HepG2 (cell line): Measurements from ENCODE around the gene CHMP1B. TPM values are rescaled to one million over a fixed set of nuclear protein-coding genes. Genes with fewer than 3 reads are reported as not detected.

Source experiments
- ATAD3A ChIP-seq: sonication (generic); formaldehyde crosslinking; IDR thresholded peaks from 2 replicates; pipeline ENCODE4 v1.4.0; 2020; ENCODE audit warnings: missing genetic modification reagents
- ATF7 ChIP-seq, 2 experiments: fragments of 450-650 bp in 1 of 2; sonication (generic) in 1 of 2; formaldehyde crosslinking in 1 of 2; IDR thresholded peaks; 2 replicates each; pipeline versions ENCODE4 v1.4.0 to v1.6.1; 2016 to 2020; ENCODE audit warnings: antibody characterized with exemption in 1 of 2, mild to moderate bottlenecking in 1 of 2, missing genetic modification reagents in 1 of 2
- ATF7-NPFF ChIP-seq: sonication (generic); formaldehyde crosslinking; IDR thresholded peaks from 2 replicates; pipeline ENCODE4 v1.8.1; 2023; ENCODE audit warnings: mild to moderate bottlenecking, low read depth, missing genetic modification reagents, moderate library complexity
- CAMTA2 ChIP-seq: sonication (generic); formaldehyde crosslinking; IDR thresholded peaks from 2 replicates; pipeline ENCODE4 v1.4.0; 2020; ENCODE audit warnings: mild to moderate bottlenecking, missing genetic modification reagents, borderline replicate concordance
- CREM ChIP-seq, 2 experiments: sonication (generic) in 1 of 2; formaldehyde crosslinking in 1 of 2; IDR thresholded peaks; 2 replicates each; pipeline versions ENCODE4 v1.4.0 to v1.6.1; 2016 to 2020; ENCODE audit warnings: antibody characterized with exemption in 1 of 2, mild to moderate bottlenecking in 1 of 2, missing genetic modification reagents in 1 of 2
- ERF ChIP-seq: IDR thresholded peaks from 2 replicates; pipeline ENCODE4 v1.6.1; 2018; ENCODE audit warnings: missing biosample characterization, missing genetic modification reagents
- FOXA1 ChIP-seq, 2 experiments: fragments of 450-650 bp in 1 of 2; sonication (generic) in 1 of 2; formaldehyde crosslinking in 1 of 2; IDR thresholded peaks; 2 replicates each; pipeline versions ENCODE4 v1.4.0 to v1.6.1; 2016 to 2020; ENCODE audit warnings: missing genetic modification reagents in 1 of 2
- FOXP1 ChIP-seq, 2 experiments: fragments of 450-650 bp in 1 of 2; IDR thresholded peaks; 2 replicates each; pipeline ENCODE4 v1.6.1; 2017 to 2018; ENCODE audit warnings: antibody characterized with exemption in 1 of 2
- GTF3A ChIP-seq: sonication (generic); formaldehyde crosslinking; conservative IDR thresholded peaks from 2 replicates; pipeline ENCODE4 v1.4.0; 2020; ENCODE audit warnings: mild to moderate bottlenecking, missing genetic modification reagents
- HHEX ChIP-seq: IDR thresholded peaks from 2 replicates; pipeline ENCODE4 v1.6.1; 2016; ENCODE audit warnings: control low read depth
- HNRNPH1 ChIP-seq: fragments of 200-400 bp; formaldehyde crosslinking; optimal IDR thresholded peaks from 2 replicates; pipeline ENCODE3; 2017; ENCODE audit warnings: mild to moderate bottlenecking, low read depth, low read length
- HNRNPK ChIP-seq: fragments of 200-400 bp; formaldehyde crosslinking; IDR thresholded peaks from 2 replicates; pipeline ENCODE4 v1.6.1; 2018; ENCODE audit warnings: low read length, low read depth, moderate library complexity, mild to moderate bottlenecking; ENCODE audit not compliant: poor library complexity, severe bottlenecking
- JUN ChIP-seq: sonication (generic); formaldehyde crosslinking; IDR thresholded peaks from 2 replicates; pipeline ENCODE4 v1.4.0; 2020; ENCODE audit warnings: mild to moderate bottlenecking, missing genetic modification reagents
- KDM4B ChIP-seq: sonication (generic); formaldehyde crosslinking; IDR thresholded peaks from 2 replicates; pipeline ENCODE4 v1.4.0; 2020; ENCODE audit warnings: missing genetic modification reagents
- MAF1 ChIP-seq: sonication (generic); formaldehyde crosslinking; IDR thresholded peaks from 2 replicates; pipeline ENCODE4 v1.5.0; 2020; ENCODE audit warnings: missing genetic modification reagents, borderline replicate concordance
- MED8 ChIP-seq: sonication (generic); formaldehyde crosslinking; IDR thresholded peaks from 2 replicates; pipeline ENCODE4 v1.8.1; 2023; ENCODE audit warnings: mild to moderate bottlenecking, missing genetic modification reagents; ENCODE audit not compliant: insufficient replicate concordance
- MLLT10 ChIP-seq: sonication (generic); formaldehyde crosslinking; IDR thresholded peaks from 2 replicates; pipeline ENCODE4 v1.4.0; 2020; ENCODE audit warnings: missing genetic modification reagents
- NFYB ChIP-seq: sonication (generic); formaldehyde crosslinking; IDR thresholded peaks from 2 replicates; pipeline ENCODE4 v1.4.0; 2020; ENCODE audit warnings: missing genetic modification reagents
- NKX3-1 ChIP-seq: sonication (generic); formaldehyde crosslinking; IDR thresholded peaks from 2 replicates; pipeline ENCODE4 v1.5.0; 2020; ENCODE audit warnings: missing genetic modification reagents
- PRPF4 ChIP-seq: fragments of 200-400 bp; formaldehyde crosslinking; IDR thresholded peaks from 2 replicates; pipeline ENCODE4 v1.6.1; 2016; ENCODE audit warnings: low read length, low read depth; ENCODE audit not compliant: poor library complexity, severe bottlenecking
- SNRNP70 ChIP-seq: fragments of 200-400 bp; formaldehyde crosslinking; IDR thresholded peaks from 2 replicates; pipeline ENCODE4 v1.6.1; 2017; ENCODE audit warnings: mild to moderate bottlenecking, low read depth, low read length, moderate library complexity
- TAF1 ChIP-seq: sonication (generic); formaldehyde crosslinking; IDR thresholded peaks from 2 replicates; pipeline ENCODE4 v1.4.0; 2020; ENCODE audit warnings: missing genetic modification reagents
- THAP11 ChIP-seq: IDR thresholded peaks from 2 replicates; pipeline ENCODE4 v1.6.1; 2016; ENCODE audit warnings: missing biosample characterization, missing genetic modification reagents
- UBTF ChIP-seq: sonication (generic); formaldehyde crosslinking; IDR thresholded peaks from 2 replicates; pipeline ENCODE4 v1.4.0; 2020; ENCODE audit warnings: mild to moderate bottlenecking, missing genetic modification reagents
- ZBTB21 ChIP-seq: sonication (generic); formaldehyde crosslinking; IDR thresholded peaks from 2 replicates; pipeline ENCODE4 v1.4.0; 2020; ENCODE audit warnings: missing genetic modification reagents
- ZNF124 ChIP-seq: sonication (generic); formaldehyde crosslinking; IDR thresholded peaks from 2 replicates; pipeline ENCODE4 v1.4.0; 2020; ENCODE audit warnings: missing genetic modification reagents
- ZNF737 ChIP-seq: sonication (generic); formaldehyde crosslinking; IDR thresholded peaks from 2 replicates; pipeline ENCODE4 v1.5.0; 2020; ENCODE audit warnings: missing genetic modification reagents, mild to moderate bottlenecking, borderline replicate concordance
- ZNF749 ChIP-seq: sonication (generic); formaldehyde crosslinking; IDR thresholded peaks from 2 replicates; pipeline ENCODE4 v1.8.0; 2022; ENCODE audit warnings: mild to moderate bottlenecking, missing genetic modification reagents, moderate library complexity, borderline replicate concordance
- ZNF766 ChIP-seq: sonication (generic); formaldehyde crosslinking; IDR thresholded peaks from 2 replicates; pipeline ENCODE4 v1.5.0; 2020; ENCODE audit warnings: missing genetic modification reagents, borderline replicate concordance
- ZSCAN21 ChIP-seq: sonication (generic); formaldehyde crosslinking; IDR thresholded peaks from 2 replicates; pipeline ENCODE4 v1.8.0; 2022; ENCODE audit warnings: mild to moderate bottlenecking, missing genetic modification reagents, moderate library complexity, borderline replicate concordance
- polyA plus RNA-seq, 8 experiments: library from polyadenylated mRNA; depleted of rRNA in 3 of 8; stranded (reverse) in 7 of 8; unstranded in 1 of 8; fragments of >200 nt; fragmentation: Illumina TruSeq in 4 of 8; extraction: Trizol in 4 of 8; gene quantifications; 2 replicates each; pipeline versions ENCODE4 v1.2.1 to v1.2.3, GENCODE V29; 2011 to 2016; ENCODE audit warnings: low read depth in 4 of 8, missing spikeins in 1 of 8, mixed read lengths in 1 of 8; ENCODE audit not compliant: insufficient read depth in 1 of 8
- total RNA-seq, 5 experiments: library from RNA; depleted of rRNA; stranded (reverse); fragments of >200 nt; fragmentation: Illumina TruSeq; extraction: Trizol; gene quantifications; 2 replicates each; pipeline ENCODE4 v1.2.3, GENCODE V29; 2016; ENCODE audit warnings: low read depth in 1 of 5

Gene CHMP1B
- total and polyA plus RNA-seq, 2 of the 13 experiments (the other 11 are each of a cell fraction or from before 2014, with no cell fraction given) = 18.8 to 20.2 TPM

DNA sequence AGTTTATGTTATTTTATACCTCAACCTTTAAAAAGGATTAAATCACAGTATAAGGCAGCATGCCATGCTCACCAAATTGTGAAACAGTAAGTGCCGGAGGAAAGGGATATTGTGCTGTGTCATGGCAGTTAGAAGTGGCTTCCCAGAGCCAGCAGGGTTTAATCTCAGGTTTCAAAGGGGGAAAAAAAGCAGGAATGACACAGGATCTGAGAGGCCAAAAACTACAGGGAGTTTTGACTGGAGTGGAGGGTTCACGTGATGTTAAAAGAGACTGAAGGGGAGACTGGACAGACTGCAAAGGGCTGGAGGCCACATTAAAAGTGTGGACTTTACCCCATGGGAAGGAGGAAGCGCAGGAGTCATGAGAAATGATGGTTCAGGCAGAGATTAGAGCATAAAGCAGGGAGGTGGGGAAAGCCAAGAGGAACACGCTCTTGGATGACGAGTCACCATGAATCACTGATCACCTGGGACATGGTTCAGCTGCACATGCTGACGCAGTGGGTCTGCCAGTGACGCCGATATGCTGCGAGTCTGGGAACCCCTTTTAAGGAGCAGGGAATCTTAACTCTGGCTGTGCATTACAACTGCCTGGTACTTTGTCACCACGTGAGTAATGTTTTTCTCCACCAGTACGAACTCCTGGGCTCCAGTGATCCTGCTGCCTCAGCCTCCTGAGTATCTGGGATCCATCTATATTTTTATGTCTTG is 6.1 kb downstream of the CHMP1B start (continued):
- TF ChIP-seq HHEX (CRISPR knock-in tag) (no peak), ZNF737 (CRISPR knock-in tag) (no peak), JUN (CRISPR knock-in tag) (no peak), PRPF4 (no peak), NFYB (CRISPR knock-in tag) (peak; percentile 59), TAF1 (CRISPR knock-in tag) (peak; percentile 31; the same call in 1 of the 2 replicates), FOXP1 (IDR thresholded peaks at IDR 0.05) (no peak), FOXP1 (CRISPR knock-in tag; IDR thresholded peaks at IDR 0.05) (peak; percentile 23; the same call in 1 of the 2 replicates), KDM4B (CRISPR knock-in tag) (0 out of 2 replicates have a peak, but pooled peaks have one; percentile 27), ZNF749 (CRISPR knock-in tag) (no peak), ATF7-NPFF (CRISPR knock-in tag) (no peak), HNRNPH1 (no peak), THAP11 (CRISPR knock-in tag) (no peak; the same call in none of the 2 replicates), ATF7 (IDR thresholded peaks at IDR 0.05) (no peak), ATF7 (CRISPR knock-in tag; IDR thresholded peaks at IDR 0.05) (0 out of 2 replicates have a peak, but pooled peaks have one; percentile 47), CAMTA2 (CRISPR knock-in tag) (no peak), ERF (CRISPR knock-in tag) (peak; percentile 43; the same call in 1 of the 2 replicates), ZSCAN21 (CRISPR knock-in tag) (peak; percentile 46; the same call in 1 of the 2 replicates), UBTF (CRISPR knock-in tag) (0 out of 2 replicates have a peak, but pooled peaks have one; percentile 27), MAF1 (CRISPR knock-in tag) (no peak), CREM (IDR thresholded peaks at IDR 0.05) (peak; percentile 71), CREM (CRISPR knock-in tag; IDR thresholded peaks at IDR 0.05) (no peak), HNRNPK (no peak), SNRNP70 (no peak), ATAD3A (CRISPR knock-in tag) (no peak), ZBTB21 (CRISPR knock-in tag) (peak; percentile 98), NKX3-1 (no peak), MLLT10 (CRISPR knock-in tag) (no peak), ZNF766 (CRISPR knock-in tag) (no peak), MED8 (no peak), FOXA1 (IDR thresholded peaks at IDR 0.05) (no peak), FOXA1 (CRISPR knock-in tag; IDR thresholded peaks at IDR 0.05) (0 out of 2 replicates have a peak, but pooled peaks have one; percentile 4), ZNF124 (CRISPR knock-in tag) (0 out of 2 replicates have a peak, but pooled peaks have one; percentile 42), GTF3A (CRISPR knock-in tag) (no peak)
